Lower leg skin (tissue), 3 donors: ENCODE measurements around the gene AUTS2.

ENCODE experiments used
- POLR2A ChIP-seq, 2 donors: fragments of 450-650 bp; IDR thresholded peaks; one replicate each; pipeline ENCODE4 v1.6.1; 2016 to 2017; ENCODE audit warnings: antibody characterized with exemption in 2 of 2, mild to moderate bottlenecking in 1 of 2, moderate library complexity in 1 of 2
- TF ChIP-seq, protein P1 (sequence below), 3 donors: fragments of 450-650 bp; IDR thresholded peaks; one replicate each; pipeline ENCODE4 v1.5.1; 2016; ENCODE audit warnings: antibody characterized with exemption in 3 of 3, mild to moderate bottlenecking in 3 of 3, moderate library complexity in 2 of 3

DNA sequence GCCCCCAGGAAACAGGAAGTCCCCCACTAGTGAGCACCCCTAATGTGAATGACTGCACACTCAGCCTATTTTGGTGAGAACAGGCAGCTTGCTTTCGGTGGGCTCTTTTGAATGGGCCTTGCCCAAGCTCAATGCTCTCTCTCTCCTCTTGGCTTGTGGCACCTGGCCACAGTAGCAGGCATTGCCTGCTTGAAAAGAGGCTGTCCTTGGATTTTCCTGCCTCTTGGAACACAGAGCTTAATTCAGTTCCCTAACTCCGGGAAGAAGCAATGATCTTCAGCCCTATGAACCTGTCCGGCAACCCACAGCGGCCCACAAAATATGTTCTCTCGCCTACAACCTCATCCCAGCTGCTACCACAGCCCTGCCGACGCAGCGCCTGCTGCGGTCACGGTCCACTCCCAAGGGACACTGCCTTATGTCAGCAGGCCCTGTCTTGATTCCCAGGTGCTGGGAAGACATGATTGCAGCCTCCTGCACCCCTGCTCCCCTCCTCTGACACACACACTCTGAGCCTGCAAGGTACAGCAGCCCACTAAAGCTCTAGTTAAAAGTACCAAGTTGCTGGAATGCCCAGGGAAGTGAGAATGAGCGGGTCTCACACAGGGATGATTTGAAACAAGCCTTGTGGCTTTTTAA, 818.2 kb downstream of the AUTS2 start:
- TF ChIP-seq, protein P1, sequence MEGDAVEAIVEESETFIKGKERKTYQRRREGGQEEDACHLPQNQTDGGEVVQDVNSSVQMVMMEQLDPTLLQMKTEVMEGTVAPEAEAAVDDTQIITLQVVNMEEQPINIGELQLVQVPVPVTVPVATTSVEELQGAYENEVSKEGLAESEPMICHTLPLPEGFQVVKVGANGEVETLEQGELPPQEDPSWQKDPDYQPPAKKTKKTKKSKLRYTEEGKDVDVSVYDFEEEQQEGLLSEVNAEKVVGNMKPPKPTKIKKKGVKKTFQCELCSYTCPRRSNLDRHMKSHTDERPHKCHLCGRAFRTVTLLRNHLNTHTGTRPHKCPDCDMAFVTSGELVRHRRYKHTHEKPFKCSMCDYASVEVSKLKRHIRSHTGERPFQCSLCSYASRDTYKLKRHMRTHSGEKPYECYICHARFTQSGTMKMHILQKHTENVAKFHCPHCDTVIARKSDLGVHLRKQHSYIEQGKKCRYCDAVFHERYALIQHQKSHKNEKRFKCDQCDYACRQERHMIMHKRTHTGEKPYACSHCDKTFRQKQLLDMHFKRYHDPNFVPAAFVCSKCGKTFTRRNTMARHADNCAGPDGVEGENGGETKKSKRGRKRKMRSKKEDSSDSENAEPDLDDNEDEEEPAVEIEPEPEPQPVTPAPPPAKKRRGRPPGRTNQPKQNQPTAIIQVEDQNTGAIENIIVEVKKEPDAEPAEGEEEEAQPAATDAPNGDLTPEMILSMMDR (IDR thresholded peaks at IDR 0.05), result no peak
- TF ChIP-seq POLR2A (IDR thresholded peaks at IDR 0.05), result no peak
